Measurements from ENCODE around the gene WWOX.

GRCh38 chr16:78506367-78507193 lies 407.1 kb downstream of the WWOX start:
- TF ChIP-seq CTCF (IDR thresholded peaks at IDR 0.05) (no peak), POLR2AphosphoS5 (IDR thresholded peaks at IDR 0.05) (no peak), POLR2A (IDR thresholded peaks at IDR 0.05) (no peak)

Measured in gastroesophageal sphincter (tissue), 3 donors.